MM.1S (cell line): ENCODE data around the gene RTF1.

Source experiments
- DNase-seq: peaks from one replicate; pipeline ENCODE4 v3.0.0-alpha.2; 2015
- H2AFZ ChIP-seq: fragments of 300-600 bp; sonication (generic); 2 replicates; pipeline ENCODE4 v1.6.0; 2016; ENCODE audit warnings: antibody characterized with exemption, low read length
- H3F3A ChIP-seq: fragments of 300-600 bp; sonication (generic); 2 replicates; pipeline ENCODE4 v1.6.1; 2016; ENCODE audit warnings: mild to moderate bottlenecking, antibody characterized with exemption, low read length, moderate library complexity, mixed read lengths; ENCODE audit not compliant: insufficient read depth
- H3K27ac ChIP-seq: fragments of 300-600 bp; sonication (generic); 2 replicates; pipeline ENCODE4 v1.5.1; 2016; ENCODE audit warnings: mild to moderate bottlenecking, low read length
- H3K27me3 ChIP-seq: fragments of 300-600 bp; sonication (generic); replicated peaks from 2 replicates; pipeline ENCODE4 v1.6.0; 2016; ENCODE audit warnings: low read length; ENCODE audit not compliant: insufficient read depth
- H3K36me3 ChIP-seq: fragments of 300-600 bp; sonication (generic); replicated peaks from 2 replicates; pipeline ENCODE4 v1.6.1; 2016; ENCODE audit warnings: mild to moderate bottlenecking, low read length, mixed read lengths; ENCODE audit not compliant: insufficient read depth
- H3K4me1 ChIP-seq: fragments of 300-600 bp; sonication (generic); 2 replicates; pipeline ENCODE4 v1.6.1; 2016; ENCODE audit warnings: low read length, mixed read lengths
- H3K4me2 ChIP-seq: fragments of 300-600 bp; sonication (generic); 2 replicates; pipeline ENCODE4 v1.6.0; 2016; ENCODE audit warnings: low read depth, low read length
- H3K4me3 ChIP-seq: fragments of 300-600 bp; sonication (generic); 2 replicates; pipeline ENCODE4 v1.5.1; 2016; ENCODE audit warnings: low read length, mixed read lengths
- H3K79me2 ChIP-seq: fragments of 300-600 bp; sonication (generic); 2 replicates; pipeline ENCODE4 v1.6.1; 2016; ENCODE audit warnings: mixed run types, low read length, mixed read lengths
- H3K9ac ChIP-seq: fragments of 300-600 bp; sonication (generic); 2 replicates; pipeline ENCODE4 v1.6.1; 2016; ENCODE audit warnings: low read length, mixed read lengths
- H3K9me2 ChIP-seq: fragments of 300-600 bp; sonication (generic); replicated peaks from 2 replicates; pipeline ENCODE4 v1.6.1; 2016; ENCODE audit warnings: mild to moderate bottlenecking, low read length, mixed read lengths; ENCODE audit not compliant: insufficient read depth
- H3K9me3 ChIP-seq: fragments of 300-600 bp; sonication (generic); replicated peaks from 2 replicates; pipeline ENCODE4 v1.6.1; 2016; ENCODE audit warnings: mild to moderate bottlenecking, low read length, mixed read lengths; ENCODE audit not compliant: insufficient read depth
- H4K20me1 ChIP-seq: fragments of 300-600 bp; sonication (generic); 2 replicates; pipeline ENCODE4 v1.6.1; 2016; ENCODE audit warnings: mild to moderate bottlenecking, low read length, moderate library complexity, mixed read lengths; ENCODE audit not compliant: insufficient read depth
- CTCF ChIP-seq: fragments of 300-600 bp; sonication (generic); IDR thresholded peaks from 2 replicates; pipeline ENCODE4 v1.5.1; 2016; ENCODE audit warnings: antibody characterized with exemption, low read length, mixed read lengths
- EZH2 ChIP-seq: fragments of 300-600 bp; sonication (generic); optimal IDR thresholded peaks from 2 replicates; pipeline ENCODE3; 2017; ENCODE audit warnings: low read depth, mild to moderate bottlenecking, antibody characterized with exemption, low read length, mixed read lengths
- EZH2phosphoT487 ChIP-seq: fragments of 300-600 bp; sonication (generic); IDR thresholded peaks from 2 replicates; pipeline ENCODE4 v1.6.1; 2018; ENCODE audit warnings: antibody characterized with exemption, low read length

The RTF1 gene

DNA sequence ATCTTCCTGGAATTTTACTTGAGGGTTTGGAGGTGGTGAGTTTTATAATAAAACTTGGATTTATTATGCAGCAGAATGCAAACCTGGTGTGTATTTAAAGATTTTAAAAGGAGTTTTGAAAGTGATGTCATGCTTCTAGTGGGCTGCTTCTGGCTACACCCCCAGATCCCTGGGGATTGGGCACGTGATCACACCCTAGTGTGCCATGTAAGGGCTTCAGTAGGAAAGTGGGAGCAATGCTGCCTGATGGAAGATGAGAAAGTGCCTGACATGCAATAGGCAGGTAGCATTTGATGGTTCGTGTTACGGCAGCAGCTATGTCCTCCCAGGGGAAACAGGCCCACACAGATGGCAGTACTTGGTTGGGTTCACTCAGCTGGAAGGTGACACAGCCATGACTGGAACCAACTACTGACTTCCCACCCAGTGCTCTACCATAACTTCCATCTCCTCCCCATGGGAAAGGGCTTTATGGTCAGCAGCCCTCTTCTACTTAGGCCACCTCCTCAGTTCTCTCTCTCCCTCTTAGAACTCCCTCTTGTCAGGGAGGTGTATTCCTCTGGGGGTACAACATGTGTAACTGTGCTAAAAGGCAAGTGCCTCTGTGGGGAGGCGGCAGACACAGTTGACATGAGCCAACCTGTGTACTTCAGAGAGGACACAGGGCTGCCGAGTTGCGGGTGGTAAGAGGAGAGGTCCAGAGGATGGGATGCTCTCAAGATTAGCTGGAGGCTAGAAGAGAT lies 82.4 kb downstream of the RTF1 start:
- no peaks in the 10 kb centered on the region for H3K27me3 ChIP-seq
- H3K9me2 ChIP-seq: no peaks in the 10 kb centered on the region
- TF ChIP-seq CTCF: no peak
- TF ChIP-seq EZH2phosphoT487: no peak
- TF ChIP-seq EZH2: no peak
- no peaks in the 10 kb centered on the region for H3K9me3 ChIP-seq
- H3K4me3 ChIP-seq: no peak overlapping the region
- H3K36me3 ChIP-seq: no peaks in the 10 kb centered on the region
- no peaks in the 10 kb centered on the region for H4K20me1 ChIP-seq
- H3K27ac ChIP-seq: no peak overlapping the region
- no peak for DNase-seq
- no peaks in the 10 kb centered on the region for H3F3A ChIP-seq
- no peaks in the 10 kb centered on the region for H3K4me1 ChIP-seq
- no peak overlapping the region for H3K4me2 ChIP-seq
- no peak overlapping the region for H3K9ac ChIP-seq
- no peak overlapping the region for H2AFZ ChIP-seq
- no peaks in the 10 kb centered on the region for H3K79me2 ChIP-seq

GRCh38 chr15:41501191-41501917 lies 84.5 kb downstream of the RTF1 start:
- Histone ChIP-seq H3K36me3 (no peaks in the 10 kb centered on the region), H3F3A (no peaks in the 10 kb centered on the region), H3K9me3 (no peaks in the 10 kb centered on the region), H3K4me1 (no peaks in the 10 kb centered on the region), H3K4me2 (no peak overlapping the region), H3K9me2 (no peaks in the 10 kb centered on the region), H3K4me3 (no peak overlapping the region), H4K20me1 (no peaks in the 10 kb centered on the region), H3K27ac (no peak overlapping the region), H3K9ac (no peak overlapping the region), H3K79me2 (no peaks in the 10 kb centered on the region), H2AFZ (no peak overlapping the region), H3K27me3 (no peaks in the 10 kb centered on the region)
- TF ChIP-seq CTCF (no peak), EZH2 (no peak), EZH2phosphoT487 (no peak)
- DNase-seq: no peak

DNA sequence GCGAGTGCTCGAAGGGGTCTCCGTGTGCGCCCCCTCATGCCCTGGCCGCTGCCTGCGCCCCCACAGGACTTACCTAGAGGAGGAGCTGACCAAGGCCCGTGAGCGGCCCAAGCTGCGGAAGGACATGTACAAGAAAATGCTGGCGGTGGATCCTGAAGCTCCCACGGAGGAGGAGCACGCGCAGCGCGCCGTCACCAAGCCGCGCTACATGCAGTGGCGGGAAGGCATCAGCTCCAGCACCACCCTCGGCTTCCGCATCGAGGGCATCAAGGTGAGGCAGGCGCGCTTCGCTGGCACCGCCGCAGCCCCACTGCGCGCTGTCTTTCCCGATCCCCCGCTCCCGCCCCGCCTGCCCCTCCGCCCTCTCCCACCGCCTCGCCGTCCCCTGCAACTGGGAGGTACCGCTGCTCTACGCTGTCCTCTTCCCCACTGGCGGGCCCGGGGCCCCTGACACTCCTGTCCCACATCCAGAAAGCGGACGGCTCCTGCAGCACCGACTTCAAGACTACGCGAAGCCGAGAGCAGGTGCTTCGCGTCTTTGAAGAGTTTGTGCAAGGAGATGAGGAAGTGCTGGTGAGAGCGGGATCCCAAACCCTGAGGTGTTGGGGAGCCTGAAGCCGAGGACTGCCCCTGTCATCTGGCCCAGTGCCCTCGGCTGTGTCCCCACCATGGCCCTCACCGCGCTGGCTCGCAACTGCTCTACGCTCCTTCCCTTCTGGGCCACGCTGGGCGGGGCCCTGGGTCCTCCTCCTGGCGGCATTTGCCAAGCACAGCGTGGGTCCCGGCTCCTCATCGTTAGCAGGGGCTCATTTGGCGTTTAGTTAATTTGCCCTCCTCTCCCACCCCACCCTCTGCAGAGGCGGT lies 85.3 kb downstream of the RTF1 start:
- Histone ChIP-seq H3K4me3 (no peak overlapping the region), H2AFZ (no peak overlapping the region), H3K79me2 (no peaks in the 10 kb centered on the region), H3K27ac (no peak overlapping the region), H4K20me1 (no peaks in the 10 kb centered on the region), H3K9me3 (no peaks in the 10 kb centered on the region), H3F3A (no peaks in the 10 kb centered on the region), H3K4me2 (no peak overlapping the region), H3K9ac (no peak overlapping the region), H3K9me2 (no peaks in the 10 kb centered on the region), H3K36me3 (no peaks in the 10 kb centered on the region), H3K27me3 (no peaks in the 10 kb centered on the region), H3K4me1 (no peaks in the 10 kb centered on the region)
- no peak for TF ChIP-seq CTCF
- no peak for TF ChIP-seq EZH2phosphoT487
- no peak for TF ChIP-seq EZH2
- DNase-seq: no peak
